AG10803 (cell line): Measurements from ENCODE around the gene CYP11A1.

Experiments
- DNase-seq: peaks from one replicate; pipeline ENCODE4 v3.0.0; 2010; ENCODE audit warnings: low read depth
- H3K4me3 ChIP-seq: 2 replicates; pipeline ENCODE4 v1.5.1; 2011; ENCODE audit warnings: mild to moderate bottlenecking, low read length, control low read depth
- CTCF ChIP-seq: conservative IDR thresholded peaks from 2 replicates; pipeline ENCODE4 v1.5.1; 2011; ENCODE audit warnings: mild to moderate bottlenecking, low read length, control low read depth, inconsistent platforms

CYP11A1 gene

GRCh38 chr15:74400313-74400860, 32.9 kb upstream of the CYP11A1 start:
- peak; percentile 40 for DNase-seq
- no peak overlapping the region for H3K4me3 ChIP-seq
- TF ChIP-seq CTCF = no peak

DNA sequence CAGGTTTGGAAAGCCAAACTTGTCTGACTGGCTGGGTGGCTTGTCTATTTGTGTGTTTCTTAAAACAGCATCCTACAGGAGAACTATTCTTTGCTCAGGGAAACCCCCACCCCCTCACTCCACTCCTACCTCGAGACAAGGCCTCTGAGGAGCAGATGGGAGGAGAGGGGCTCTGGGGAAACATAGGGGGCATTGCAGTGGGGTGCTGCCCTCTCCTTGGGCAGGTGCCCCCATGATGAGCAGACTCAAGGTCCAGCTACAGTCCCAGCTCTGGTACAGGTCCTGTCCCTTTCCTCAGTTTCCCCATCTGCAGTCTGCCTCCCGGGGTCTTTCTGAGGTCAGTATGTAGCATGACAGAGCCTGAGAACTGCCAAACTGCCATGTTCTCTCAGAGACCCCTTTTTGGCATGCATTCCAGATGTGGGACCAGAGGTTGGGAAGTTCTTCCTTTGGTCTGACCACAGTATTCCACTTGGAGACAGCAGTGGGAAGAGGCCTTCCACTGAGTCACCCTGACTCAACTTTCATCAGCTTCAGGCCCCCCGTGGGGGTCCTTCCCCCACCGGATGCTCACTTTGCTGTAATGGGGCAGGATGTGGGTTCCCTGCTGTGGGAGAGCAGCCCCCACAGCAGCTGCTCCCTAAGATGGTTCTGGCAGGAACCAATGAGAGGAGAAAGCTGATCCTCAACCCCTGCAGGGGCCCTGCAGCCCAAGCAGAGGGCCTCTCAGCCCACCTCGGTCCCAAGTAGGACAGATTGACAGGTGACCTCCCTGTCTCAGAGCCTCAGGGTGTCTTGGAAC, 32.3 kb upstream of the CYP11A1 start:
- peak; percentile 81 for DNase-seq
- TF ChIP-seq CTCF = no peak
- no peak overlapping the region for H3K4me3 ChIP-seq

- no peak for DNase-seq
- TF ChIP-seq CTCF = no peak
Observed at GRCh38 chr15:74399100-74399499, 31.7 kb upstream of the CYP11A1 start.

GRCh38 chr15:74398183-74398582, 30.7 kb upstream of the CYP11A1 start:
- H3K4me3 ChIP-seq = no peak overlapping the region
- no peak for DNase-seq
- no peak for TF ChIP-seq CTCF

More at GRCh38 chr15:74399100-74399499, 31.7 kb upstream of the CYP11A1 start:
- H3K4me3 ChIP-seq = no peak overlapping the region

GRCh38 chr15:74397239-74398068, 30.0 kb upstream of the CYP11A1 start:
- no peak overlapping the region for H3K4me3 ChIP-seq
- no peak for TF ChIP-seq CTCF
- DNase-seq = no peak

DNA sequence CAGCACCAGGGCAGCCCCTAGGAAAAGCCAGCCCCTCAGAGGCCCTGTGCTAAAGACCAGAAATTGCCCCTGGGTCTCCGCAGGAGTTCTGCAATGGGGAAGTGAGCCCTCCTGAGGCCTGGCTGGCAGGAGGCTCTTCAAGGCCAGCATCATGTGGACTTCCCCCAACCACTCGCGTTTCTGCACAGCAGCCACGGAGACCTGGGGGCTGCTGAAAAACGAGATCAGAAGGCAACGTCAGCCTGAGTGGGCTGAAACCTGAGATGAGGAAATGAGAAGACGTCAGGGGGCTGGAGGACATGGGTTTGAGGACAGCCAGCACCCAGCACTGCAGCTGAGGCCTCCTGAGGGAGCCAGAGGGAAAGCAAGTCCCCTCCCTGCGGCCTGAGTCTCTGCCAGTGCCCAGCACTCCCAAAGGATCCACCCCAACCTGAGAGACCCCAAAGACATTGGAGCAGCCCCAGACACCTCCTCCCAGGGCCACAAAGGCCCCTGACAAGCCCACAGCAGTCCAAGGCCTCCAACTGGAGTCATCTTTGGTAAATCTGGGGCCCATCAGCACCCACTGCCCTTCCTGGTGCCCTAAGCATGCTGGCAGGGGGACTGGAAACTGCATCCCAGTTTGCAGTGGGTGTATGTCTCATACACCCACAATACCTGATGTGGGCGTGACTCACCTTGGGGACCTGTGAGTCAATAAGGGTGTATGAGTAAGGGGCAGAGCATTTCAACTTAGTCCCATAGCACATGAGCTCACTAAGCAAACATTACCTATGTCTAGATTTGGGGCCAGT, 29.2 kb upstream of the CYP11A1 start:
- H3K4me3 ChIP-seq = no peak overlapping the region
- TF ChIP-seq CTCF = no peak
- DNase-seq = peak; percentile 53
